GM19193 (cell line): Measurements from ENCODE around the gene SEC22C.

Source experiments
- POLR2A ChIP-seq: IDR thresholded peaks from 4 replicates; pipeline ENCODE4 v1.6.1; 2011; ENCODE audit not compliant: insufficient read depth, insufficient read length; ENCODE audit errors: extremely low read depth

Gene SEC22C

GRCh38 chr3:42513121-42513520 lies 68.6 kb downstream of the SEC22C start:
- no peak for TF ChIP-seq POLR2A

GRCh38 chr3:42511736-42512135 lies 70.0 kb downstream of the SEC22C start:
- no peak for TF ChIP-seq POLR2A

- TF ChIP-seq POLR2A: no peak
Observed at GRCh38 chr3:42511201-42511600, 70.6 kb downstream of the SEC22C start.

- no peak for TF ChIP-seq POLR2A
Observed at GRCh38 chr3:42510325-42510724, 71.4 kb downstream of the SEC22C start.

GRCh38 chr3:42509111-42509510 lies 72.7 kb downstream of the SEC22C start:
- TF ChIP-seq POLR2A: no peak

- TF ChIP-seq POLR2A: no peak
Observed at GRCh38 chr3:42508562-42508961, 73.2 kb downstream of the SEC22C start.

- TF ChIP-seq POLR2A: no peak
Observed at GRCh38 chr3:42507761-42508335, 73.9 kb downstream of the SEC22C start.

- TF ChIP-seq POLR2A: no peak
Observed at GRCh38 chr3:42507252-42507651, 74.5 kb downstream of the SEC22C start.

GRCh38 chr3:42505849-42506410 lies 75.8 kb downstream of the SEC22C start:
- no peak for TF ChIP-seq POLR2A

GRCh38 chr3:42505128-42505848 lies 76.5 kb downstream of the SEC22C start:
- TF ChIP-seq POLR2A: no peak

GRCh38 chr3:42504334-42505127 lies 77.2 kb downstream of the SEC22C start:
- TF ChIP-seq POLR2A: no peak

GRCh38 chr3:42503957-42504333 lies 77.8 kb downstream of the SEC22C start:
- no peak for TF ChIP-seq POLR2A

GRCh38 chr3:42503251-42503924 lies 78.4 kb downstream of the SEC22C start:
- TF ChIP-seq POLR2A: no peak

- TF ChIP-seq POLR2A: no peak
Observed at GRCh38 chr3:42502429-42503250, 79.1 kb downstream of the SEC22C start, which contains the start of gene VIPR1. Gene VIPR1, plus strand, starts transcription at chr3:42502643. Its CDS starts 93 bp downstream, at chr3:42502736.
